ENCODE measurements around the gene COL13A1. TPM values are rescaled to one million over a fixed set of nuclear protein-coding genes. Genes with fewer than 3 reads are reported as not detected.

Gene COL13A1
- total RNA-seq, 4 donors from 2014 or later: 0.17 to 0.49 (median 0.44) TPM; not detected in 1

- TF ChIP-seq CTCF (IDR thresholded peaks at IDR 0.05; ENCODE audit: low read depth): no peak
Measured at GRCh38 chr10:69866688-69867461, 65.2 kb downstream of the COL13A1 start.

DNA sequence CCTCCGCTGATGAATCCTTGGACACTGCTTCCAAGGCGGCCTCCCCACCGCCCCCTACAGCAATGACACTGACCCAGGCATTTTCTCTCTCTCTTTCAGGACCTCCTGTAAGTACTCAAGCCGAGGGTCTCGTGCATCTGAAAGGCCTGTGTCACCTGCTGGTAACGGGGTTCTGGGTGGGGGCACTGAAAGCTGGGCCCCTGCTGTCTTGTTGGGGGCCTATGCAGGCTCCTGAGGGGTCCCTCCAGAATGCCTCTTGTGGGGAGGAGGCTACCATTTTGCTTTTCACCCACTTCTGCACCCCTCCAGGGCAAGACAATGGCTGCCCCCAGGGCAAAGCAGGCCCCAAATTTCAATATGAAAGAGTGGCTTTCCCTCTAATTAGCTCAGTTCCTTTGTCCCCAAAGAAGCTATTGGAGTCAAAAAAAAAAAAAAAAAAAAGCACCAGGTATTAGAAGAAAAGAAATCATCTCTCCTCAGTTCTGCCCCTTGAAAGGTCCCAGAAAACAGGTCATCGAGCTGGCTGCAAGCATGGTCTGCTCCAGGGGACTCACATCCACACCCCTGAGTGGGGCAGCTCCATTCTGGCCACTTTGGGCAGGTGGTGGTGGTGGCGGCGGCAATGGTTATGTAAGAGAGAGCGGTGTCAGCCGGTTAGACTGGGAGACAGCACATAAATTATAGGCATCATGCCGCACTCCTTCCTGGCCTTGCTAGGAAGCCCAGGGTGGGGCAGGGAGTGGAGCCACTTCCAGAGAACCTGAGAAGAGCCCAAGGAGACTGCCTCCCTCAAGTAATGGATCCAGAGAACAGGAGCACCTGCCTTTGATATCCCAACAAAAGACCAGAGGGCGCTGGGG is 66.2 kb downstream of the COL13A1 start:
- no peak for TF ChIP-seq CTCF (IDR thresholded peaks at IDR 0.05; ENCODE audit: low read depth)

DNA sequence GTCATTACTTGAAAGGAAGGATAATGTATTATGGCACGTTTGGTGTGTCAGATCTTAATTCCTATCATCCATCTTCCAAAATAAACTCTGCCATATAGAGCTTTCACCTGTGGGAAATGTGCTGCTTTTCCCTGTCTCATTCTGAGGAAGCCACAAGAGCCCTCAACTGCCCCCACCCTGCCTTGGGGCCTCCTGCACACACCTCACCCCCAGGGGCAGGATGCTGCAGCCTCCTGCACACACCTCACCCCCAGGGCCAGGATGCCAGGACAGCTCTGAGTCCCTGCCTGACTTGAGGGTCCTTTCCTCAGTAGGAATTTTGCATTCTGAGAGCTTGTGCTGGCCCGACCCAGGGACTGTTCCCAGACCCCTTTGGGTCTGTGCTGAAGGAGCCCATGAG is 67.1 kb downstream of the COL13A1 start:
- TF ChIP-seq CTCF (IDR thresholded peaks at IDR 0.05; ENCODE audit: low read depth): no peak

- no peak for TF ChIP-seq CTCF (IDR thresholded peaks at IDR 0.05; ENCODE audit: low read depth)
Measured at GRCh38 chr10:69869291-69869961, 67.7 kb downstream of the COL13A1 start.

DNA sequence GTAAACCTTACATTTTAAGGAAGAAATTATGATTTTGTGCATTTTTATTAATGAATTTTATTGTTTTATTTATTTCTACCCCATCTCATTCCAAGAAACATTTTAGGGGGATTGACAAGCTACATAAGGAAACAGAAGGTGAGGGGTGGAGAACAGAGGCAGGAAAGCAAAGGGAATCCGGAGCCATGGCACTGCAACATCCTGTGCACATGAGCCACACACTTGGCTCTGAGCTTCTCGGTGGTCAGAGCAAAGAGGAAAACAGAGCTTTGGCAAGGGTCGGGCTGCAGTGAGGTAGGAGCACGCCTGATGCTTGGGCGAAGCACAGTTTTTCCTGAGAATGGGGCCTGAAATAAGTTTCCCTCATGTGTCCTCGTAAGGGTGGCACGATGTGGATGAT is 68.9 kb downstream of the COL13A1 start:
- TF ChIP-seq CTCF (IDR thresholded peaks at IDR 0.05; ENCODE audit: low read depth): no peak

GRCh38 chr10:69871074-69871473 is 69.4 kb downstream of the COL13A1 start:
- TF ChIP-seq CTCF (IDR thresholded peaks at IDR 0.05; ENCODE audit: low read depth): no peak

- TF ChIP-seq CTCF (IDR thresholded peaks at IDR 0.05; ENCODE audit: low read depth): no peak
Measured at GRCh38 chr10:69872323-69872722, 70.6 kb downstream of the COL13A1 start.

All from subcutaneous adipose tissue (tissue), 4 donors.